Thoracic aorta (tissue), 2 donors: ENCODE results near the gene TMCO4. TPM values are rescaled to one million over a fixed set of nuclear protein-coding genes. Genes with fewer than 3 reads are reported as not detected.

Experiments used
- ATAC-seq: fragments of 150-250 bp; one replicate; pipeline ENCODE4 v1.8.0; 2017; ENCODE audit warnings: low read depth; ENCODE audit not compliant: insufficient number of reproducible peaks, low FRiP score
- DNase-seq: peaks from one replicate; pipeline ENCODE4 v3.0.0-alpha.2; 2020; ENCODE audit warnings: low spot score
- H3K27ac ChIP-seq, 2 donors: fragments of 200-600 bp; sonication (generic); 1 replicate in 1 of 2; 2 replicates in 1 of 2; pipeline ENCODE4 v1.5.1; 2016; ENCODE audit warnings: mild to moderate bottlenecking in 2 of 2, moderate library complexity in 2 of 2
- H3K27me3 ChIP-seq: fragments of 200-600 bp; sonication (generic); replicated peaks from 2 replicates; pipeline ENCODE4 v1.6.0; 2016; ENCODE audit warnings: mild to moderate bottlenecking; ENCODE audit not compliant: insufficient read depth
- H3K36me3 ChIP-seq: fragments of 200-600 bp; sonication (generic); one replicate; pipeline ENCODE4 v1.5.1; 2016
- H3K4me1 ChIP-seq, 2 donors: fragments of 200-600 bp; sonication (generic); 1 replicate in 1 of 2; 2 replicates in 1 of 2; pipeline versions ENCODE4 v1.5.1 to v1.6.0; 2016; ENCODE audit warnings: low read depth in 2 of 2, mild to moderate bottlenecking in 1 of 2; ENCODE audit not compliant: control insufficient read depth in 1 of 2
- H3K4me3 ChIP-seq: fragments of 200-600 bp; sonication (generic); 2 replicates; pipeline ENCODE4 v1.5.1; 2016; ENCODE audit warnings: mild to moderate bottlenecking
- H3K9me3 ChIP-seq: fragments of 200-600 bp; sonication (generic); 2 replicates; pipeline ENCODE4 v1.5.1; 2016
- CTCF ChIP-seq: fragments of 200-600 bp; sonication (generic); IDR thresholded peaks from one replicate; pipeline ENCODE4 v1.5.1; 2019; ENCODE audit warnings: antibody characterized with exemption
- total RNA-seq, 2 donors: library from RNA; depleted of rRNA; stranded (reverse); fragments of >200 nt; gene quantifications; one replicate each; pipeline versions ENCODE4 v1.1.0 to v1.2.3, GENCODE V29; 2016

TMCO4 gene
- total RNA-seq, 2 donors from 2014 or later, result 33.2 to 33.4 TPM

GRCh38 chr1:19678931-19679453 lies 120.7 kb downstream of the TMCO4 start:
- TF ChIP-seq CTCF, result no peak
- DNase-seq (no peak), ATAC-seq (no peak)
- no peaks in the 10 kb centered on the region for H3K9me3 ChIP-seq
- no peak overlapping the region for H3K4me3 ChIP-seq
- H3K27me3 ChIP-seq, result no peaks in the 10 kb centered on the region
- H3K36me3 ChIP-seq, result peaks cover 16% of the 10 kb centered on the region
- no peak overlapping the region for H3K27ac ChIP-seq
- H3K4me1 ChIP-seq, result no peaks in the 10 kb centered on the region

- H3K4me1 ChIP-seq, result no peaks in the 10 kb centered on the region
- DNase-seq, result no peak
- H3K9me3 ChIP-seq, result no peaks in the 10 kb centered on the region
- H3K27me3 ChIP-seq, result no peaks in the 10 kb centered on the region
- TF ChIP-seq CTCF, result no peak
- H3K4me3 ChIP-seq, result no peak overlapping the region
- peaks cover 16% of the 10 kb centered on the region for H3K36me3 ChIP-seq
- no peak for ATAC-seq
- no peak overlapping the region for H3K27ac ChIP-seq
Observed at GRCh38 chr1:19678493-19678892, 121.2 kb downstream of the TMCO4 start.

DNA sequence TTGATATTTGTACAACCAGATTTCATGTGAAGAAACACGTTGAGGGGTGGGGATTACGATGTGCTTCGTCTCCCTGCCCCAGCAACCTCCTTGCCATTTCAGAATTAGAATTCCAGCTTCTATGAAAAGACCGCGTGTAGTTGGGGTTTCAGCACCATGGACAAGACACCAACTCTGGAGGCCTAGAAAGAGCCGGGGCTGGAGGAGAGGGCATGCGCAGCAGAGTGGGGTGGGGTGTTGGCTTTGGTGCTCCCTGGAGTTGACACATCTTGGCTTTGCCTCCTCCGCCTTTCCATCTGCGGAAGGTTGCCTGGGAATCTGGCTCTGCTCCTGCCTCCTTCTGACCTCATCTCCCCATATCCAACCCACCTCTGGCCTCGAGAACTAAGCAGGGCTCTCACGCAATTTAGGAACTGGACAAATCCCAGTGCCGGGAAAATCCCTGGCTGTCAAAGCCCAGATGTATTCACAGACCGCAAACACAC lies 123.2 kb downstream of the TMCO4 start:
- DNase-seq (peak; percentile 26), ATAC-seq (no peak)
- Histone ChIP-seq H3K27me3 (no peaks in the 10 kb centered on the region), H3K27ac (no peak overlapping the region), H3K9me3 (no peaks in the 10 kb centered on the region), H3K4me3 (no peak overlapping the region), H3K4me1 (no peaks in the 10 kb centered on the region), H3K36me3 (peaks cover under 1% of the 10 kb centered on the region)
- no peak for TF ChIP-seq CTCF

DNA sequence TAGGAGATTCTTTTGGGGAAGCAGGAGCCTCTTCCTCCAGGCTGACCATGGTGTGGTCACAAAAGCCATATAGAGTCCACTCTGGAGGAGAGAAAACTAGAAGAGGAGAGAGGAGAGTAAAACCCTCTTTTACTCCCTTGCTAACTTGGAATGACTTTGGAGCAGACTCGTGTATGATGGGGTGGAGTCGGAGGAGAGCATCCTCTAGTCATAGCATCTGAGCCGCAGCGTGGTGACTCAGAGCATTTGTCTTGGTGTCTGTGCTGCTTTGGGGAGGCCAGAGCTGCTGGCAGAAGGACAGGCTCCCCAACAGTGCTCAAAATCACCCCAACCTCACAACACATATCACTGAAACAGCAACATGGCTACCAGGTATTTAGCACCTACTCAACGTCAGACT lies 123.9 kb downstream of the TMCO4 start:
- ATAC-seq, result no peak
- H3K27me3 ChIP-seq, result no peaks in the 10 kb centered on the region
- no peak overlapping the region for H3K27ac ChIP-seq
- H3K4me1 ChIP-seq, result no peaks in the 10 kb centered on the region
- H3K9me3 ChIP-seq, result no peaks in the 10 kb centered on the region
- TF ChIP-seq CTCF, result no peak
- no peaks in the 10 kb centered on the region for H3K36me3 ChIP-seq
- H3K4me3 ChIP-seq, result no peak overlapping the region
- DNase-seq, result no peak

GRCh38 chr1:19672237-19672636 lies 127.5 kb downstream of the TMCO4 start:
- no peaks in the 10 kb centered on the region for H3K36me3 ChIP-seq
- no peaks in the 10 kb centered on the region for H3K4me1 ChIP-seq
- no peak for DNase-seq
- no peak for TF ChIP-seq CTCF
- no peak for ATAC-seq
- H3K27me3 ChIP-seq, result no peaks in the 10 kb centered on the region
- no peaks in the 10 kb centered on the region for H3K9me3 ChIP-seq
- H3K4me3 ChIP-seq, result no peak overlapping the region
- no peak overlapping the region for H3K27ac ChIP-seq
